Mucosa of rectum (tissue), 2 donors: ENCODE results near the gene BLMH.

ENCODE experiments used
- H3K27ac ChIP-seq, 2 donors: one replicate each; pipeline ENCODE4 v1.7.0; 2013; ENCODE audit warnings: inconsistent platforms in 2 of 2, low read depth in 2 of 2, low read length in 2 of 2
- H3K27me3 ChIP-seq, 2 donors: one replicate each; pipeline ENCODE4 v1.7.0; 2013; ENCODE audit warnings: low read length in 2 of 2; ENCODE audit not compliant: control insufficient read depth in 2 of 2, insufficient read depth in 2 of 2
- H3K36me3 ChIP-seq, 2 donors: one replicate each; pipeline ENCODE4 v1.7.0; 2013; ENCODE audit warnings: low read length in 2 of 2; ENCODE audit not compliant: control insufficient read depth in 2 of 2, insufficient read depth in 2 of 2
- H3K4me1 ChIP-seq, 2 donors: one replicate each; pipeline ENCODE4 v1.7.0; 2013; ENCODE audit warnings: low read length in 2 of 2, mild to moderate bottlenecking in 1 of 2; ENCODE audit not compliant: control insufficient read depth in 2 of 2, insufficient read depth in 2 of 2
- H3K4me3 ChIP-seq, 2 donors: one replicate each; pipeline ENCODE4 v1.7.0; 2013; ENCODE audit warnings: low read length in 2 of 2
- H3K9ac ChIP-seq, 2 donors: one replicate each; pipeline ENCODE4 v1.7.0; 2013; ENCODE audit warnings: low read length in 2 of 2, low read depth in 1 of 2, mild to moderate bottlenecking in 1 of 2
- H3K9me3 ChIP-seq, 2 donors: one replicate each; pipeline ENCODE4 v1.7.0; 2013; ENCODE audit warnings: low read length in 2 of 2; ENCODE audit not compliant: control insufficient read depth in 2 of 2
- donor health status: healthy.
- donor health status: Normal muscosa, but diverticular disease.

Gene BLMH

GRCh38 chr17:30254150-30254549 is 37.6 kb downstream of the BLMH start:
- Histone ChIP-seq H3K27me3 (no peaks in the 10 kb centered on the region), H3K4me3 (no peak overlapping the region), H3K4me1 (no peaks in the 10 kb centered on the region), H3K27ac (no peak overlapping the region), H3K9me3 (no peaks in the 10 kb centered on the region), H3K9ac (no peak overlapping the region), H3K36me3 (peaks cover 15 to 35% of the 10 kb centered on the region in 2 donors)

- Histone ChIP-seq H3K27me3 (no peaks in the 10 kb centered on the region), H3K36me3 (peaks cover 22 to 35% of the 10 kb centered on the region in 2 donors), H3K4me1 (no peaks in the 10 kb centered on the region), H3K9ac (no peak overlapping the region), H3K27ac (no peak overlapping the region), H3K4me3 (no peak overlapping the region), H3K9me3 (no peaks in the 10 kb centered on the region)
Observed at GRCh38 chr17:30253312-30253711, 38.4 kb downstream of the BLMH start.

GRCh38 chr17:30251931-30252330 is 39.8 kb downstream of the BLMH start:
- Histone ChIP-seq H3K27me3 (no peaks in the 10 kb centered on the region), H3K9me3 (no peaks in the 10 kb centered on the region), H3K4me1 (no peaks in the 10 kb centered on the region), H3K4me3 (no peak overlapping the region), H3K27ac (no peak overlapping the region), H3K36me3 (peaks cover 24 to 35% of the 10 kb centered on the region in 2 donors), H3K9ac (no peak overlapping the region)

GRCh38 chr17:30249460-30249859 is 42.3 kb downstream of the BLMH start:
- H3K9me3 ChIP-seq = no peaks in the 10 kb centered on the region
- H3K36me3 ChIP-seq = peaks cover 25 to 31% of the 10 kb centered on the region in 2 donors
- no peak overlapping the region for H3K27ac ChIP-seq
- no peaks in the 10 kb centered on the region for H3K4me1 ChIP-seq
- no peak overlapping the region for H3K4me3 ChIP-seq
- H3K9ac ChIP-seq = no peak overlapping the region
- no peaks in the 10 kb centered on the region for H3K27me3 ChIP-seq

GRCh38 chr17:30248786-30249185 is 43.0 kb downstream of the BLMH start:
- Histone ChIP-seq H3K9ac (no peak overlapping the region), H3K27ac (no peak overlapping the region), H3K4me3 (no peak overlapping the region), H3K36me3 (peaks cover 25 to 31% of the 10 kb centered on the region in 2 donors), H3K4me1 (no peaks in the 10 kb centered on the region), H3K9me3 (no peaks in the 10 kb centered on the region), H3K27me3 (no peaks in the 10 kb centered on the region)

- H3K4me1 ChIP-seq = no peaks in the 10 kb centered on the region
- no peak overlapping the region for H3K9ac ChIP-seq
- peaks cover 19% of the 10 kb centered on the region in 2 donors for H3K36me3 ChIP-seq
Observed at GRCh38 chr17:30246460-30246859, 45.3 kb downstream of the BLMH start.

GRCh38 chr17:30244853-30245385 is 46.8 kb downstream of the BLMH start:
- no peaks in the 10 kb centered on the region for H3K4me1 ChIP-seq
- H3K27me3 ChIP-seq = no peaks in the 10 kb centered on the region
- H3K36me3 ChIP-seq = peaks cover 19% of the 10 kb centered on the region in 2 donors
- H3K27ac ChIP-seq = no peak overlapping the region
- no peak overlapping the region for H3K4me3 ChIP-seq
- H3K9ac ChIP-seq = no peak overlapping the region
- no peaks in the 10 kb centered on the region for H3K9me3 ChIP-seq

More at GRCh38 chr17:30246460-30246859, 45.3 kb downstream of the BLMH start:
- Histone ChIP-seq H3K27me3 (no peaks in the 10 kb centered on the region), H3K4me3 (no peak overlapping the region), H3K27ac (no peak overlapping the region), H3K9me3 (no peaks in the 10 kb centered on the region)

GRCh38 chr17:30243568-30243967 is 48.2 kb downstream of the BLMH start:
- H3K9me3 ChIP-seq = no peaks in the 10 kb centered on the region
- H3K4me3 ChIP-seq = no peak overlapping the region
- no peak overlapping the region for H3K9ac ChIP-seq
- H3K4me1 ChIP-seq = no peaks in the 10 kb centered on the region
- H3K27ac ChIP-seq = no peak overlapping the region
- peaks cover 0 to 3% of the 10 kb centered on the region in 2 donors for H3K27me3 ChIP-seq
- H3K36me3 ChIP-seq = peaks cover 7 to 11% of the 10 kb centered on the region in 2 donors

GRCh38 chr17:30243002-30243401 is 48.7 kb downstream of the BLMH start:
- Histone ChIP-seq H3K36me3 (peaks cover 2 to 6% of the 10 kb centered on the region in 2 donors), H3K27me3 (peaks cover 0 to 7% of the 10 kb centered on the region in 2 donors), H3K27ac (no peak overlapping the region), H3K9me3 (no peaks in the 10 kb centered on the region), H3K4me1 (no peaks in the 10 kb centered on the region), H3K9ac (no peak overlapping the region), H3K4me3 (no peak overlapping the region)

GRCh38 chr17:30241051-30241450 is 50.7 kb downstream of the BLMH start:
- Histone ChIP-seq H3K27me3 (peaks cover 10 to 18% of the 10 kb centered on the region in 2 donors), H3K9ac (no peak overlapping the region), H3K36me3 (no peaks in the 10 kb centered on the region), H3K4me1 (peaks cover under 1 to 9% of the 10 kb centered on the region in 2 donors), H3K9me3 (no peaks in the 10 kb centered on the region), H3K27ac (no peak overlapping the region), H3K4me3 (no peak overlapping the region)
